GM21619 (cell line): Measurements from ENCODE around the gene PSMD12.
"Not testable (repeated sequence)": the region's sequence is repeated elsewhere in the genome, so short reads cannot be mapped to it uniquely, and the experiment has no call there.

ENCODE experiments used
- ATAC-seq: cut with Tn5 transposase; IDR thresholded peaks from one replicate; pipeline ENCODE4 v1.9.1; 2021; ENCODE audit not compliant: unreplicated experiment

PSMD12 gene

GRCh38 chr17:67388536-67388935 lies 22.2 kb upstream of the PSMD12 start:
- not testable (repeated sequence) for ATAC-seq

- ATAC-seq: no peak
Observed at GRCh38 chr17:67386965-67387551, 20.7 kb upstream of the PSMD12 start.

- no peak for ATAC-seq
Observed at GRCh38 chr17:67385122-67385988, 19.0 kb upstream of the PSMD12 start.

- no peak for ATAC-seq
Observed at GRCh38 chr17:67381929-67382257, 15.5 kb upstream of the PSMD12 start.

GRCh38 chr17:67379251-67379630 lies 12.9 kb upstream of the PSMD12 start:
- no peak for ATAC-seq

- peak; percentile 29 for ATAC-seq
Observed at GRCh38 chr17:67378454-67379250, 12.3 kb upstream of the PSMD12 start.

- peak; percentile 13 for ATAC-seq
Observed at GRCh38 chr17:67377488-67378453, 11.4 kb upstream of the PSMD12 start.

- ATAC-seq: peak; percentile 66
Observed at GRCh38 chr17:67376737-67377487, 10.5 kb upstream of the PSMD12 start, which contains the start of gene PITPNC1. Gene PITPNC1 (plus strand): TSS chr17:67377281.

- no peak for ATAC-seq
Observed at GRCh38 chr17:67376415-67376736, 10.0 kb upstream of the PSMD12 start.

- ATAC-seq: no peak
Observed at GRCh38 chr17:67375716-67376115, 9.3 kb upstream of the PSMD12 start.

GRCh38 chr17:67375054-67375427 lies 8.7 kb upstream of the PSMD12 start:
- no peak for ATAC-seq

- ATAC-seq: peak; percentile 28
Observed at GRCh38 chr17:67374329-67375053, 8.1 kb upstream of the PSMD12 start.

- no peak for ATAC-seq
Observed at GRCh38 chr17:67372751-67373150, 6.4 kb upstream of the PSMD12 start.

GRCh38 chr17:67369676-67370075 lies 3.3 kb upstream of the PSMD12 start:
- ATAC-seq: no peak

- no peak for ATAC-seq
Observed at GRCh38 chr17:67365738-67366192, 612 bp downstream of the PSMD12 start.

- ATAC-seq: no peak
Observed at GRCh38 chr17:67364847-67365737, 1.3 kb downstream of the PSMD12 start.

- ATAC-seq: no peak
Observed at GRCh38 chr17:67362173-67362572, 4.2 kb downstream of the PSMD12 start.

GRCh38 chr17:67360880-67361279 lies 5.5 kb downstream of the PSMD12 start:
- ATAC-seq: no peak
